Endometrial microvascular endothelial cells (primary cell): ENCODE data around the gene RABEP1. TPM values are rescaled to one million over a fixed set of nuclear protein-coding genes. Genes with fewer than 3 reads are reported as not detected.

Experiments
- in situ Hi-C: cut with HindIII; loops from 2 replicates; pipeline ENCODE4 v1.10.0; 2017; ENCODE audit warnings: low sequenced_read_pairs, low pct_unique_long_range_greater_than_20kb; ENCODE audit errors: inconsistent ontology term
- total RNA-seq: library from RNA; depleted of rRNA; stranded (reverse); fragments of >200 nt; gene quantifications from one replicate; pipeline ENCODE4 v1.2.3, GENCODE V29; 2015; ENCODE audit errors: inconsistent ontology term

The RABEP1 gene
- total RNA-seq, 1 donor from 2014 or later, result 31.2 TPM

DNA sequence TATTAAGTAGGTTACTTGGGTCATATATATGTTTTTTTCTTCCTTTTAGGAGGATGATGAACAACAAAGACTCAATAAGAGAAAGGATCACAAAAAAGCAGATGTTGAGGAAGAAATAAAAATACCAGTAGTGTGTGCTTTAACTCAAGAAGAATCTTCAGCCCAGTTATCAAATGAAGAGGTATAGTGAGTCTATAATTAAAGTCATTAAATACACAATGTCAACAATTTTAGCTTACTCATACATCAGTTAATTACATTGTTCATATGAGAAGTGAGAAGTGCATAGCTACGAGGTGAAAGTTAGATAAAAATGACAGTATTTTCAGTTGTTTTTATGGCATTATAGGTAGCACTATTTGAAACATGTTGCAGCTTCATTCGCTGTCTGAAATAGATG, 72.2 kb downstream of the RABEP1 start:
- in situ Hi-C loops, result no loop called here

DNA sequence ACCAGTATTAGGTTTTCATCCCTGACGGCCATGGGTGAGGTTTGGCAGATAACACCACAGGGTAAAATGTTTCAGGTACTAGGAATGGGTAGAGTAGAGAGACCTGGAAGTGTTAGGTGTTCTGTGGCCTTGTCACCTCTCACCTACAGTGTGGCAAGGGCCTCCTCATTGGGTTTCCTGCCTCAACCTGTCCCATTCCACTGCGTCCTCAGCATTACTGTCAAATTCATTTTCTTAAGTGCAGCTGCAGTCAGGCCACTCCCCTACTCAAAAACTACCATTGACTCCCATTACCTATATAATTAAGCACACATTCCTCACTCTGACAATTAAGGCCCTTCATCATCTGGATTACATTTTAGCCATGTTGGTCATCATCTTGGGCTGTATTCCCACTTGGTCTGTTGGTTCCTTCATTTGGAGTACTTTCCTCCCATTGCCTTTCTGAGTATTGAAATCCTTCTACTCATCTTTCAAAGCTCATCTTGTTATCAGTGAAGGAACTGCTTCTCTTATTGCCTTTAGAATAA, 72.9 kb downstream of the RABEP1 start:
- in situ Hi-C loops, result no loop called here

- in situ Hi-C loops, result no loop called here
Observed at GRCh38 chr17:5355421-5356129, 73.5 kb downstream of the RABEP1 start.

DNA sequence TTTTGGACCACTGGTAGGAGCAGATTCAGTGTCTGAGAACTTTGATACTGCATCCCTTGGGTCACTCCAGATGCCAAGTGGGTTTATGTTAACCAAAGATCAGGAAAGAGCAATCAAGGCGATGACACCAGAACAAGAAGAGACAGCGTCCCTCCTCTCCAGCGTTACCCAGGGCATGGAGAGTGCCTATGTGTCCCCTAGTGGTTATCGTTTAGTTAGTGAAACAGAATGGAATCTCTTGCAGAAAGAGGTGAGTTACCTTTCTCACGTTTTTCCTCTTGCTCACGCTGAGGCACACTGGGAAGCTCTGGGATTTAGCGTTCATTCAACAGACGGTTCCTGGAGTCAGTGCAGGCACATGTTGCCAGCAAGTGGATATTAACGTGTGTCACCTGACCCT, 79.3 kb downstream of the RABEP1 start:
- in situ Hi-C loops, result no loop called here

- in situ Hi-C loops, result no loop called here
Observed at GRCh38 chr17:5362162-5362811, 80.2 kb downstream of the RABEP1 start.

DNA sequence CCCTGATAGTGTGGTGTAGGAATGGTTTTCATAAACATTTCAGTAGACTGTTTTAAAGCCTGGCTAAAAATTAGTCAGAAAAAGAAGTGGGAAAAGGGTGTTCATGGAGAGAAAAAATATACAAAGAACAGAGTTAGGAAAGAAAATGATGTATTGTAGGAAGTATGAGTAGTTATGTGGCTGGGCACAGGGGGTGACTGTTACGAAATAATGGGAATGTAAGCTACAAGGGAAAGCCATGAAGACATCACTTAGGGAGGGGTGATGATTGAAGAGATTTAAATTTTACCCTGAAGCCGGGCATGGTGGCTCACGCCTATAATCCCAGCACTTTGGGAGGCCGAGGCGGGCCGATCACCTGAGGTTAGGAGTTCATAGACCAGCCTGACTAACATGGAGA, 82.1 kb downstream of the RABEP1 start:
- in situ Hi-C loops, result no loop called here

GRCh38 chr17:5364696-5365095, 82.6 kb downstream of the RABEP1 start:
- in situ Hi-C loops, result no loop called here

DNA sequence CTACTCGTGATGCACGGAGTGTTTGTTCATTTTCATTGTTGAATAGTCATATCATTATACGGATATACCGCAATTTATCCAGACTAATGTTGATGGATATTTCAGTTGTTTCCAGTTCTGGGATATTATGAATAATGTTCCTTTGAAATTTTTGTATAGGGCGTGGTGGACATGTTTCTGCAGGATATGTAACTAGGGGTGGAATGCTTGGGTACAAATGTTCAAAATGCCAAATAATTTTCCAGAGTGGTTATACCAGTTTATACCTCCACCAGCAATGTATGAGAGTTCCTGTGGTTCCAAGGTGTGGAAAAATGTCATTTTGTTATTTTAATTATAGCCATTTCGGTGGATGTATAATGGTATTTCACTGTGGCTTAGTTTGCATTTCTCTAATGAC, 83.7 kb downstream of the RABEP1 start:
- in situ Hi-C loops, result no loop called here

GRCh38 chr17:5370411-5370810, 88.3 kb downstream of the RABEP1 start:
- in situ Hi-C loops, result no loop called here

- in situ Hi-C loops, result no loop called here
Observed at GRCh38 chr17:5373112-5373511, 91.0 kb downstream of the RABEP1 start.

DNA sequence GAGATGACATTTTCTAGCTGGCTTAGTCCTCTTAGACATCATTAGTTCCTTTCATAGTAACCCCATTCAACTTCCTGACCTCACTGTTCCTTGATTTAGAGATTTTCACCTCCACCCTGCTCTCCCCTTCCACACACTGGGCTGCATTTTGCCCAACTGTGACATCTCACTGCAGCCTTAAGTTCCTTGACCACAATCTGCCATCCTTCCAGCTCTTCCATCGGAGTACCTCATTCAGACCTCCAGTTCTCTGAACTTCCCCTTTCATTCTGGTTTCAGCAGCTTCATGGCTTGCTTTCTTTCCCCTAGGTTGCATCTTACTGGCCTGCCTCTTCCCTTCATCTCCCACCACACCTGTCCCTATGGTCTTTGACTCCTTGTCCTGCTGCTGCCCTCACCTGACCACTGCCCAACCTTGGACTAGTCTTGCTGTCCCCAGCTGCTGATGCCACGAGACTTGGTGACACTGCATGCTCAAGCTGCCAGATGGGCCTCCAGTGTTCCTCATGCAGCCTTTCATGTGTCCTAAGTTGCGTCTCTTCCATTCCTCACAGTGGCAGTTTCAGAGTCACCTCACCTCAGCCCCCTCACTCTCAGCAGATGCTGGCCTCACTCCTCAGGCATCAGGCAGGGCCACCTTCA, 96.6 kb downstream of the RABEP1 start:
- in situ Hi-C loops, result no loop called here

DNA sequence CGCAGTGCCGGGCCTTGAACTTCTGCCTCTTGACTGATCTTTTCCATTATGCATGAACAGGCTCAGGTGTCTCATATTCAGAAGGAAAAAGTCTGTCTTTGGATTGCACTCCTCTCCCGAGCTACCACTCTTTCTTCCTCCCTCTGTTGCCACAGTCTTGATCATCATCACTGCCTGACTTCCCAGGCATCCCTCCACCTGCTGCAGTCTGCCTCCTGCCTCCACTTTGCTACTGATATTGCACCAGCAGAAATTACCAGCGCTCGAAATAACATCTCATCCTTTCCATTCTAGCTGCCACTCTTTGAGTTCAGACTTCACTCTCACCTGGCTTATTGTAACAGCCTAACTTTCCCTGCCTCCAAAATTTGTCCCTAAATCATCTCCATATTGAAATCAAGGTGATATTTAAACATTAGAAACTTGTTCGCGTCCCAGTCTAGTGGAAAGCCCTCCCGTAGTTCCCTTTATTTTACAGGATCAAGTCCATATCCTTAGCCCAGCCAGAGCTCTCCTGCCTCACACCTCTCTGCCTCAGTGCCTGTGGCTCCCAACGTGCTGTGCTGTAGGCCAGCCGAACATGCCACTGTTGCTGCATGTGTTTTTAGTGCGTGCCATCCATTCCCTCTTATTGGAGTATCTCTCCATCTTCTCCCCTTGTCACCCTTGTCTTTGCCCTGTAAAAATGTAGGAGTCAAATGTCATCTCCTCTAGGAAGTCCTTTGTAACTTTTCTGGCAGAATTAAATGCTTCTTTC, 97.4 kb downstream of the RABEP1 start:
- in situ Hi-C loops, result no loop called here

GRCh38 chr17:5380491-5381135, 98.5 kb downstream of the RABEP1 start:
- in situ Hi-C loops, result no loop called here

DNA sequence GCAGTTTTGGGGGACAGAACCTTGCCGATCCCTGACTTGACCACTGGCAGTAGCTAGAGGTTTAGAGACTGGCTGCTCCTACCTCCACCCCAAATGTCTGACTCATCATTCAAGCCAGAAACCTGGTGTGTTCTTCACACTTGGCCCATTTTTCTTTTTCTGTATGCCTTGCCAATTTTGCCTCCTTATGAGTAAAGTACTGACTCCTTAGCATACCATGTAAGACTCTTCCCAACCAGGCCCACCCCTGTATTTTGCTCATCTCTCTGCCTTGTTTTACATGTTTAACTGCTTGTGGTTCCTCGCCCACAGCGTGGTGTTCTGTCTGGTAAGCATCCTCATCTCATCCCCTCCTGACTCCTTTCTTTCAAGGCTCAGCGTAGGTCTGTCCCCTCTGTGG, 99.5 kb downstream of the RABEP1 start:
- in situ Hi-C loops, result no loop called here

DNA sequence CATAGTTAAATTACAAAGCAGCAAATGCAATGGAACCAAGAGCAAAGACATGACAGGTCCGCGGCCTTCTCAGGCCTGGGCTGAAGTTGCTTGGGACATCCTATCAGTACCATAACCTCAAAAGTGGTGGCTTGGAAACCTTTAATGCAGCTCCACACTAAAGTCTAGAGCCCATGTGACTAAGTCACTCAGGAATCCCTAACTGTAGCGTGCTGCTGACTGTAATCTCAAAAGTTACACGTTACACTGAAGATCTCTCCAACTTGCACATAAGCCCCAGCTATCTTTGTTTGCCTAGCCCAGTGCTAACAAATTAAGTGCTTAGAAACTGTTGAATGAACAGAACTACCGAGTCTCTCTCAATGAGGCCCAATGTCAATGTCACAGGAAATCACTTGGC, 109.6 kb downstream of the RABEP1 start:
- in situ Hi-C loops, result no loop called here

DNA sequence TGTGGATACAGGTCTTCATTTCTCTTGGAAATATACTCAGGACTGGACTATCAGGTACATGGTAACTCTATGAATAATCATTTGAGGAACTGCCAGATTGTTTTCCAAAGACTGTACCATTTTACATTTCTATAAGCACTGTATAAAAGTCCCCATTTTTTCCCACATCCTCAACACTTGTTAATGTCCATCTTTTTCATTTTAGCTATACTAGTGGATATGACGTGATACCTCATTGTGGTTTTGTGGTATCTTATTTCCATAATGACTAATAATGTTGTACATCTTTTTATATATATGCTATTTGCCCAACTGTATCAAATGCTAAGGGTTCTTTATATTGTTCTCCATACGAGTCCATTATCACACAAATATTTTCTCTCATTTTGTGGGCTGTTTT, 114.5 kb downstream of the RABEP1 start:
- in situ Hi-C loops, result no loop called here

GRCh38 chr17:5399767-5400166, 117.7 kb downstream of the RABEP1 start:
- in situ Hi-C loops, result no loop called here

GRCh38 chr17:5405400-5405799, 123.3 kb downstream of the RABEP1 start:
- in situ Hi-C loops, result no loop called here

DNA sequence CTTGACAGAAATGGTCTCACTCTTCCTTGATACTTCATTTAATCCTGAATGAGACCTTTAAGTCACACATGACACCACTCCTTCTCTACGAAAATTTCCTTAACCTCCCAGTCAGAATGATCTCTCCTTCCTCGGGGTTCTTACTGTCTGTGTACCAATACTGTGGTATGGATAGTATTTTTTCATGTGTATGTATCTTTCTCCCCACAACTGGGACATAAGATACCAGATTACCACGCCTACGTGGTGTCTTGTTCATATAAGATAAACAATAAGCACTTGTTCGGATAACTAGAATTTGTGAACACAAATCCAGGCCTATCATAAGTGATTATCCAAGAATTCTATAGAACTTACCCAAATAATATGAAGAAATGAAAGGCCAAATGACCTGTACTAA, 126.1 kb downstream of the RABEP1 start:
- in situ Hi-C loops, result no loop called here
